ENCODE measurements around the gene CADM2.
A peak's percentile ranks its signal among the peaks of the same experiment; 100 is the strongest.

CADM2 gene

GRCh38 chr3:85846940-85847339 lies 888.2 kb downstream of the CADM2 start:
- 0 out of 2 replicates have a peak, but pooled peaks cover 6% of the 10 kb centered on the region for H3K4me1 ChIP-seq (ENCODE audit: control insufficient read depth, insufficient read depth, low read length)
- no peak overlapping the region for H3K9ac ChIP-seq (ENCODE audit: low read depth, low read length)
- H3K27me3 ChIP-seq (ENCODE audit: control insufficient read depth, insufficient read depth, low read length): no peaks in the 10 kb centered on the region
- H3K36me3 ChIP-seq (ENCODE audit: control insufficient read depth, insufficient read depth, low read length): no peaks in the 10 kb centered on the region
- H3K9me3 ChIP-seq (ENCODE audit: control insufficient read depth, insufficient read depth, low read length): no peaks in the 10 kb centered on the region
- no peak overlapping the region for H3K27ac ChIP-seq (ENCODE audit: low read depth, low read length)
- no peak overlapping the region for H3K4me3 ChIP-seq (ENCODE audit: low read depth, low read length)

- H3K27me3 ChIP-seq (ENCODE audit: control insufficient read depth, insufficient read depth, low read length): no peaks in the 10 kb centered on the region
- H3K27ac ChIP-seq (ENCODE audit: low read depth, low read length): no peak overlapping the region
These were observed 892.3 kb downstream of the CADM2 start for GRCh38 chr3:85851071-85851470.

GRCh38 chr3:85853805-85854204 lies 895.0 kb downstream of the CADM2 start:
- H3K27me3 ChIP-seq (ENCODE audit: control insufficient read depth, insufficient read depth, low read length): no peaks in the 10 kb centered on the region
- H3K9ac ChIP-seq (ENCODE audit: low read depth, low read length): no peak overlapping the region
- H3K9me3 ChIP-seq (ENCODE audit: control insufficient read depth, insufficient read depth, low read length): no peaks in the 10 kb centered on the region
- H3K36me3 ChIP-seq (ENCODE audit: control insufficient read depth, insufficient read depth, low read length): no peaks in the 10 kb centered on the region
- H3K4me1 ChIP-seq (ENCODE audit: control insufficient read depth, insufficient read depth, low read length): 0 out of 2 replicates have a peak, but pooled peaks cover 6% of the 10 kb centered on the region
- H3K27ac ChIP-seq (ENCODE audit: low read depth, low read length): no peak overlapping the region
- H3K4me3 ChIP-seq (ENCODE audit: low read depth, low read length): no peak overlapping the region

More at GRCh38 chr3:85851071-85851470, 892.3 kb downstream of the CADM2 start:
- Histone ChIP-seq H3K4me1 (ENCODE audit: control insufficient read depth, insufficient read depth, low read length) (0 out of 2 replicates have a peak, but pooled peaks cover 6% of the 10 kb centered on the region), H3K9me3 (ENCODE audit: control insufficient read depth, insufficient read depth, low read length) (no peaks in the 10 kb centered on the region), H3K4me3 (ENCODE audit: low read depth, low read length) (no peak overlapping the region), H3K9ac (ENCODE audit: low read depth, low read length) (no peak overlapping the region), H3K36me3 (ENCODE audit: control insufficient read depth, insufficient read depth, low read length) (no peaks in the 10 kb centered on the region)

- Histone ChIP-seq H3K36me3 (ENCODE audit: control insufficient read depth, insufficient read depth, low read length) (no peaks in the 10 kb centered on the region), H3K27ac (ENCODE audit: low read depth, low read length) (no peak overlapping the region), H3K27me3 (ENCODE audit: control insufficient read depth, insufficient read depth, low read length) (no peaks in the 10 kb centered on the region), H3K9ac (ENCODE audit: low read depth, low read length) (no peak overlapping the region), H3K9me3 (ENCODE audit: control insufficient read depth, insufficient read depth, low read length) (no peaks in the 10 kb centered on the region), H3K4me3 (ENCODE audit: low read depth, low read length) (no peak overlapping the region), H3K4me1 (ENCODE audit: control insufficient read depth, insufficient read depth, low read length) (peaks cover 3% of the 10 kb centered on the region; the same call in 1 of the 2 replicates)
These were observed 904.2 kb downstream of the CADM2 start for GRCh38 chr3:85862893-85863455.

- no peak overlapping the region for H3K27ac ChIP-seq (ENCODE audit: low read depth, low read length)
- no peaks in the 10 kb centered on the region for H3K27me3 ChIP-seq (ENCODE audit: control insufficient read depth, insufficient read depth, low read length)
- no peak overlapping the region for H3K4me3 ChIP-seq (ENCODE audit: low read depth, low read length)
- H3K9ac ChIP-seq (ENCODE audit: low read depth, low read length): no peak overlapping the region
- no peaks in the 10 kb centered on the region for H3K36me3 ChIP-seq (ENCODE audit: control insufficient read depth, insufficient read depth, low read length)
- peaks cover 3% of the 10 kb centered on the region; the same call in 1 of the 2 replicates for H3K4me1 ChIP-seq (ENCODE audit: control insufficient read depth, insufficient read depth, low read length)
- no peaks in the 10 kb centered on the region for H3K9me3 ChIP-seq (ENCODE audit: control insufficient read depth, insufficient read depth, low read length)
These were observed 906.1 kb downstream of the CADM2 start for GRCh38 chr3:85864896-85865295.

GRCh38 chr3:85867072-85867471 lies 908.3 kb downstream of the CADM2 start:
- Histone ChIP-seq H3K4me1 (ENCODE audit: control insufficient read depth, insufficient read depth, low read length) (peaks cover 3% of the 10 kb centered on the region; the same call in 1 of the 2 replicates), H3K9me3 (ENCODE audit: control insufficient read depth, insufficient read depth, low read length) (no peaks in the 10 kb centered on the region), H3K27ac (ENCODE audit: low read depth, low read length) (no peak overlapping the region), H3K4me3 (ENCODE audit: low read depth, low read length) (no peak overlapping the region), H3K27me3 (ENCODE audit: control insufficient read depth, insufficient read depth, low read length) (no peaks in the 10 kb centered on the region), H3K9ac (ENCODE audit: low read depth, low read length) (no peak overlapping the region), H3K36me3 (ENCODE audit: control insufficient read depth, insufficient read depth, low read length) (no peaks in the 10 kb centered on the region)

- Histone ChIP-seq H3K4me3 (ENCODE audit: low read depth, low read length) (no peak overlapping the region), H3K9ac (ENCODE audit: low read depth, low read length) (no peak overlapping the region), H3K36me3 (ENCODE audit: control insufficient read depth, insufficient read depth, low read length) (no peaks in the 10 kb centered on the region), H3K9me3 (ENCODE audit: control insufficient read depth, insufficient read depth, low read length) (no peaks in the 10 kb centered on the region), H3K27ac (ENCODE audit: low read depth, low read length) (no peak overlapping the region), H3K27me3 (ENCODE audit: control insufficient read depth, insufficient read depth, low read length) (no peaks in the 10 kb centered on the region), H3K4me1 (ENCODE audit: control insufficient read depth, insufficient read depth, low read length) (no peaks in the 10 kb centered on the region)
These were observed 916.8 kb downstream of the CADM2 start for GRCh38 chr3:85875589-85875988.

GRCh38 chr3:85877631-85878030 lies 918.8 kb downstream of the CADM2 start:
- no peak overlapping the region for H3K27ac ChIP-seq (ENCODE audit: low read depth, low read length)
- H3K36me3 ChIP-seq (ENCODE audit: control insufficient read depth, insufficient read depth, low read length): no peaks in the 10 kb centered on the region
- no peak overlapping the region for H3K9ac ChIP-seq (ENCODE audit: low read depth, low read length)
- H3K27me3 ChIP-seq (ENCODE audit: control insufficient read depth, insufficient read depth, low read length): no peaks in the 10 kb centered on the region
- no peaks in the 10 kb centered on the region for H3K9me3 ChIP-seq (ENCODE audit: control insufficient read depth, insufficient read depth, low read length)
- H3K4me1 ChIP-seq (ENCODE audit: control insufficient read depth, insufficient read depth, low read length): no peaks in the 10 kb centered on the region
- no peak overlapping the region for H3K4me3 ChIP-seq (ENCODE audit: low read depth, low read length)

- Histone ChIP-seq H3K4me3 (ENCODE audit: low read depth, low read length) (no peak overlapping the region), H3K9me3 (ENCODE audit: control insufficient read depth, insufficient read depth, low read length) (no peaks in the 10 kb centered on the region), H3K4me1 (ENCODE audit: control insufficient read depth, insufficient read depth, low read length) (no peaks in the 10 kb centered on the region), H3K36me3 (ENCODE audit: control insufficient read depth, insufficient read depth, low read length) (no peaks in the 10 kb centered on the region), H3K27me3 (ENCODE audit: control insufficient read depth, insufficient read depth, low read length) (no peaks in the 10 kb centered on the region), H3K27ac (ENCODE audit: low read depth, low read length) (no peak overlapping the region), H3K9ac (ENCODE audit: low read depth, low read length) (no peak overlapping the region)
These were observed 923.1 kb downstream of the CADM2 start for GRCh38 chr3:85881833-85882393.

GRCh38 chr3:85890043-85890555 lies 931.3 kb downstream of the CADM2 start:
- no peaks in the 10 kb centered on the region for H3K27me3 ChIP-seq (ENCODE audit: control insufficient read depth, insufficient read depth, low read length)
- H3K27ac ChIP-seq (ENCODE audit: low read depth, low read length): peak overlapping the region; percentile 60
- H3K9me3 ChIP-seq (ENCODE audit: control insufficient read depth, insufficient read depth, low read length): no peaks in the 10 kb centered on the region
- no peak overlapping the region for H3K9ac ChIP-seq (ENCODE audit: low read depth, low read length)
- H3K4me3 ChIP-seq (ENCODE audit: low read depth, low read length): no peak overlapping the region
- no peaks in the 10 kb centered on the region for H3K36me3 ChIP-seq (ENCODE audit: control insufficient read depth, insufficient read depth, low read length)
- peaks cover 22% of the 10 kb centered on the region for H3K4me1 ChIP-seq (ENCODE audit: control insufficient read depth, insufficient read depth, low read length)

GRCh38 chr3:85903434-85903833 lies 944.6 kb downstream of the CADM2 start:
- Histone ChIP-seq H3K27me3 (ENCODE audit: control insufficient read depth, insufficient read depth, low read length) (no peaks in the 10 kb centered on the region), H3K36me3 (ENCODE audit: control insufficient read depth, insufficient read depth, low read length) (no peaks in the 10 kb centered on the region), H3K27ac (ENCODE audit: low read depth, low read length) (no peak overlapping the region), H3K4me1 (ENCODE audit: control insufficient read depth, insufficient read depth, low read length) (peaks cover 13% of the 10 kb centered on the region), H3K9me3 (ENCODE audit: control insufficient read depth, insufficient read depth, low read length) (no peaks in the 10 kb centered on the region), H3K9ac (ENCODE audit: low read depth, low read length) (no peak overlapping the region), H3K4me3 (ENCODE audit: low read depth, low read length) (no peak overlapping the region)

All from HUES48 (cell line).